Right forelimb (tissue), 1 donor: ENCODE measurements around the gene RPL18A.
A peak's percentile ranks its signal among the peaks of the same experiment; 100 is the strongest.

Experiments
- DNase-seq: peaks from one replicate; pipeline ENCODE4 v3.0.0-alpha.2; 2018

Gene RPL18A

DNA sequence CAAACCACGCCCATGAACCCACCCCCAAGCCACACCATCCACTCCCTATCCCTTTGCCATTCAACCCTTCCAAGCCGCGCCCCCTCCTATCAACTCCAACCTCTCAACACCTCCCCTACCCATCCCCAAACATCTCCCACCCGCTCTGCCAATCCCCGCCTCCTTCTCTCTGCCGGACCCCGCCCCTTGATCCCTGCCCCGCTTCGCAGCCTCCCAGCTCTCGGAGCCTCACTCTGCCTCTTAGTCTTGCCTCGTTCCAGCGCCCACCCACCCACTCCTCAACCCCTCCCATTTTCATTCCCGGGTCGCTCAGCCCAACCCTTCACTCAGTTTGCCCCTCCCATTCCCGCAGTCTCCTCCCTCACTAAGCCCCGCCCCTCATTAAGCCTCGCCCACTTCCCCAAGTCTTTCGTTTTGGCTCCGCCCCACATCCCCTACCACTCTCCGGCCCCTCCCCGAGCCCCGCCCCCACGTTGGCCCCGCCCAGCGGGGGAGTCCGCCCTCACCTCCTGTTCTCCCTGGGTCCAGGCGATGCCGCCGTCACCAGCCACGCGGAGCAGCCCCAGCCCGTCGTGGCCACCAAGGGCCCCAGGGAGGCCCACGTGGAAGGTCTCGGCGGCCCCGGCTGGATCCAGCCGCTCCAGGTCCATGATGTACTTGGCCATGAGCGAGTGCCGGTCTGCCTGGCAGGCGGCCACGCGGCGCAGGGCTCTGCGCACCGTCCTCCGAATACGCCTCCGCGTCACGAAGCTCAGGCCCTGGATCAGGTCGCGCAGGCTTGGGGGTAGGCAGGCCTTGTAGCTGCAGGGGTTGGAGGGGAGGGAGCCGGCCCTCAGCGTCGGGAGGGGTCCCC is 17.7 kb upstream of the RPL18A start:
- peak; percentile 93 for DNase-seq

DNA sequence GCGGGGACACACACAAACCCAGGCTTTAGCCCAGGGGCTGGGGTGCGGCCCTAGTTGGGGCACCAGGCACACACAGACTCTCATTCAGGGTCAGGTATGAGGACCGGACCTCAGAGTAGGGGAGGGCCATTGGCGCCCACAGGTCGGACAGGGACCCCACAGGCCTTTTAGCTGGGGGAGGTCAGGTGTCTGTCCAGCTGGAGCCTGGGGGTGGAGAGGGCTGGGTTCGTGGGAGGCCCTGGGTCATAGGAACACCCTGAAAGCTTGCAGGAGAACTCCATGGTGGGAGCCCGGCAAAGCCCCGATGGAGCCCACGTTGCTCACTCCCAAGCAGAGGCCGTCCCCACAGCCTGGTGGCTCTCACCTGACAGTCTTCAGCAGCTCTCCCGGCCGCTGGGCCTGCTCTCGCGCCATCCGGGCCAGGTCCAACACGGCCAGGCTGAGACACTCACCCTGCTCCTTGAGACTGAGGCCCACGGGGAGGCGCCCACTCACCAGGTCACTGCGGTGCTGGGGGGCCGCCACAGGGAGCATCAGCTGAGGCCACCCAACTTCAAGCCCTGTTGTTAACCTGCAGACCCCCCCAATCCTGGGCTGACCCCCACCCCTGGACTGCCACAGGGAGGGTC is 16.9 kb upstream of the RPL18A start:
- no peak for DNase-seq

- no peak for DNase-seq
These were observed 16.4 kb upstream of the RPL18A start for GRCh38 chr19:17843292-17843827.

DNA sequence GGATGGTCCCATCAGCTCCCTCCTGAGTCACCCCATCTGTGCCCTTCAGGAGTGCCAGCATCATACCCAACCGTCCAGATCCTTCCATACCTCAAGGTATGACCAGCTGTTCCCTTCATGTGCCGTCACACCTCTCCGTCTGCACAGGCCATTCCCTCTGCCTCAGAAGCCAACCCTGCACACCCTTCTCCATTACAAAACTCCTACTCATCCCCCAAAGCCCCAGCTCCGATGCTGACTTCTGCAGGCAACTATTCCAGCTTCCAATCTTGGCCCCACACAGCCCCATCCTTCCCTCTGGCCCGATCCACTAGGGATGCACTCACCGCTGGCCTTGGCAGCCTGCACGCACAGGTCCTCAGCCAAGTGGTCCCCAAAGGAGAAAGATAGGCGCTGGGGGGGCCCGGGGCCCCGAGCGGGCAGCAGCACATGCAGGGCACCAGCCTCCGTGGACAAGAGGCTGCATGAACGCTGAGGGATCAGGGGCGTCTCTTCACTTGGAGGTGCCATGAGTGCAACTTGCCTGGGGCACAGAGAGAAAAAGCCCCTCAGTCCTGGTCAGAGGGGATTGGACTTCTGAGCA is 15.7 kb upstream of the RPL18A start:
- DNase-seq, result no peak

DNA sequence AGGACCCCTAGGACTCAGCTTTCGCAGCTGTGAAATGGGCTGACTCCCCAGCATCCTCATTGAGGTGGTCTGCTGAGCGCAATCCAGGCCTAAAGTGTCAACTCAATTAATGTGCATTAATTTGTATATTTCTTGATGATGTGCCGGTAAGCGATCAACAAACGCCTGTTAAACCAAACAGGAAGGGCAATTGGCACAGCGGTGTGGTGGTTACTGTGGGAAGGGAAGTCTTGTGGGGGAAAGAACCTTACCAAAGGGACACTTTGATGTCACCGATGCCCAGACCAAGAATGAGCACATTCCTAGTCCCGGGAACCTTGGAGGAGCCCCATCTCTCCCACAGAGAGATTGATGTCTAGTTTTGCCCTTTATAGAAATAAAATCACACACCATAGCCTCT is 13.6 kb upstream of the RPL18A start:
- DNase-seq, result no peak

DNA sequence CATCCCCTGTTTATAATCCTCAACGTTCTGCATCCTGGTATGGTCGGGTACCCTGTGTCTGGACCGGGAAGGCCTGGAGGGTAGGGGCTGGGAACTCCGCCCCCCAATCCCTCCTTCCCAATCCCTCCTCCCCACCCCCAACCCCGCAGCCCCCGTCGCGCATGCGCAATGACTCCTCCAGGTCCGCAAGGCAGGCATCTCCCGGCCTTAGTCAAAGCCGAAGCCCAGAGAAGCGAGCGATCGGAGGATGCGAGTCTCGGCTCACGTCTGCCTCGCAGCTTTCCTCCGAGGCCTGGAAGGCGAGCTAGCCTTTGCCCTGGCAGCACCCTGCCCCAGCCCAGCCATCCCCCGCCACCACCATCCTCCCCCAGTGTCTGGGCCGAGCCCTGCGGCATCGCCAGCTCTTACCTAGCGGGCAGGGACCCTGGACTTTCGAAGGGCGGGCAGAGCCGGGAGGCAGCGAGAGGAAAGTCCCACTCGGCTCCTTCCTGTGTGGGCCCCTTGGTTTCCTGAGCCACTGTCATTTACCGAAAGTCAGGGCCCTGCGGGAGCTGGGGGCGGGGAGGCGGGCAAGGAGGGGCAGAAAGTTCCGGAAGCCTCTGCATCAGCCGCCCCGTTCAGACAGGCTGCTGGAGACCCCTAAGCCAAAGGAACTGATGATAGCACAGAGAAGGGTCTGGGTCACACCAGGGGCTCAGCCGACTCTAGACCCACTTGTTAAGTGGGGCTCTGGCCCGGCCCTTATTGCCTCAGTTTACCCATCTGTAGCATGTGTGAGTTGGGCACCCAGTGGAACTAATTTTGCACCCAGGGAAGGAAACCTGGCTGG is 12.0 kb upstream of the RPL18A start, which contains the start of gene JAK3:
TSS of gene JAK3 (minus strand) at position 445 of the 829 bp plus-strand sequence. CDS start 3,565 bp downstream, outside the sequence.
- peak; percentile 92 for DNase-seq

DNA sequence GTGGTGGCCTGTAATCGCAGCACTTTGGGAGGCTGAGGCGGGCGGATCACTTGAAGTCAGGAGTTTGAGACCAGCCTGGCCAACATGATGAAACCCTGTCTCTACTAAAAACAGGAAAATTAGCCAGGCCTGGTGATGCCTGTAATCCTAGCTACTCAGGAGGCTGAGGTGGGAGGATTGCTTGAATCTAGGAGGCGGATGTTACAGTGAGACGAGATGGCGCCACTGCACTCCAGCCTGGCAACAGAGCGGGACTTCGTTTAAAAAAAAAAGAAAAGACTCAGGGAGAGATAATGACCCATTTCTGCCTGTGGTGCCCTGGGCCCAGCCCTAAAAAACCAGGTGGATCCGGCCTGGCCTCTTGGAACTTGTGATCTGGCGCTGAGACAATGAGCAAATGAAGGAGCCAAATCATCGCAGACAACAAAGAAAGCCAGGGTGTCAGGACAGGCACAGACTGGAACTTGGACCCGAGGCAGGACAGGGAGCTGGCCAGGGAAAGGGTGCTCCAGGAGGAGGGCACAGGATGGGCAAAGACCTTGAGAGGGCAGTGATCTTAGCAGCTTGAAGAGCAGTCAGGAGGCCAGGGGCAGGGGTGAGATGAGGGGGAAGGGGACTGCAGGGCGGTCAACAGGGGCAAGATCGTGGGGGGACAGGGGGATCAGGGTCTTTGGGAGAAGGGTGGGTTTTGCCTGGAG is 11.0 kb upstream of the RPL18A start:
- no peak for DNase-seq

DNA sequence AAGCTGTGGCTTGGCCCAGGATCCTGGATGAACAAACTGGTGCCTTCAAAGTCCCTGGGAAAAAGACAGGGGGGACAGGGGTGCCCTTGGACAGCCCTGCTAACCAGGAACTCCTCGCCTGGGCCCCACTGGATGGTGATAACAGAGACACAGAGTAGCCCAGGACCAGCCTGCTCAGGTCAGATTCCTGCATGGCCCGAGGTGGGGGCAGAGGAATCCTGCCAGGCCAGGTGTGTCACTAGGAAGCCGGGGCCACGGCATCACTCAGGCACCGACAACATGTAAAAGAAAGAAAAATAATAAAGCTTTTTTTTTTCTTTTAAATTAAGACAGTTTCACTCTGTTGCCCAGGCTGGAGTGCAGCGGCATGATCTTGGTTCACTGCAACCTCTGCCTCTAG is 5.6 kb upstream of the RPL18A start:
- no peak for DNase-seq

GRCh38 chr19:17855280-17856152 is 4.2 kb upstream of the RPL18A start:
- DNase-seq, result peak; percentile 92

DNA sequence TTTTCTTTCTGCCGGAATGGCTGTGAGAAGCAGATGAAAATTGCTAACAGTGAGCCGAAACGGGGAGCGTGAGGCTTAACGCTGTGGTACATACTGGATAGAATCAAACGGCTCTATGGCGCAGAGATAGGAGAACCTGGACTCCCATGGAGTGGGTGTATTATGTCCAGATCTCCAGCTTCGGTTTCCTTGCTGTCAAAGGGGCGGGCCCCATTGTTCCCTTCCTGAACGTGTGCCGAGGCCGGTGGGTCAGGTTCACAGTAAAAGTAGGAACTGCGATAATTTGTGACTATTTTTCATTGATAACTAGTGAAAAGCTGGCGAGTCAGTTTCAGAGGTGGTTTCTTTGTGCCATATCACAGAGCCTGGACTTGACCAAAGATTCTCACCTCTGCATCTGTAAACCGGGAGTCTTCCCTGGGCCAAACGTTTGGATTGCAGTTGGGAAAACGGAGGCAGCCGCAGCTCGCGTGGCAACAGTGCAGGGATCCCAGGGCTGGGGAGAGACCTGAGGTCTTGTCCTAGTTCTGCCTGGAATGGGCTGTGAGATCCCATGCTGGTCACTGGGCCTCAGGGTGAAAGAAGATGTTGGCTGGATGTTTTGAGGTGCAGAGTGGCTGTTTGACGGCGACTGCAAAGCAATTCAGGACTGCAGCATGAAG is 752 bp downstream of the RPL18A start:
- DNase-seq, result no peak

- DNase-seq, result no peak
These were observed 1.3 kb downstream of the RPL18A start for GRCh38 chr19:17860993-17861360.

- DNase-seq, result no peak
These were observed 2.1 kb downstream of the RPL18A start for GRCh38 chr19:17861542-17862402.

- no peak for DNase-seq
These were observed 3.2 kb downstream of the RPL18A start for GRCh38 chr19:17862711-17863519.

- DNase-seq, result no peak
These were observed 3.9 kb downstream of the RPL18A start for GRCh38 chr19:17863520-17864182.

DNA sequence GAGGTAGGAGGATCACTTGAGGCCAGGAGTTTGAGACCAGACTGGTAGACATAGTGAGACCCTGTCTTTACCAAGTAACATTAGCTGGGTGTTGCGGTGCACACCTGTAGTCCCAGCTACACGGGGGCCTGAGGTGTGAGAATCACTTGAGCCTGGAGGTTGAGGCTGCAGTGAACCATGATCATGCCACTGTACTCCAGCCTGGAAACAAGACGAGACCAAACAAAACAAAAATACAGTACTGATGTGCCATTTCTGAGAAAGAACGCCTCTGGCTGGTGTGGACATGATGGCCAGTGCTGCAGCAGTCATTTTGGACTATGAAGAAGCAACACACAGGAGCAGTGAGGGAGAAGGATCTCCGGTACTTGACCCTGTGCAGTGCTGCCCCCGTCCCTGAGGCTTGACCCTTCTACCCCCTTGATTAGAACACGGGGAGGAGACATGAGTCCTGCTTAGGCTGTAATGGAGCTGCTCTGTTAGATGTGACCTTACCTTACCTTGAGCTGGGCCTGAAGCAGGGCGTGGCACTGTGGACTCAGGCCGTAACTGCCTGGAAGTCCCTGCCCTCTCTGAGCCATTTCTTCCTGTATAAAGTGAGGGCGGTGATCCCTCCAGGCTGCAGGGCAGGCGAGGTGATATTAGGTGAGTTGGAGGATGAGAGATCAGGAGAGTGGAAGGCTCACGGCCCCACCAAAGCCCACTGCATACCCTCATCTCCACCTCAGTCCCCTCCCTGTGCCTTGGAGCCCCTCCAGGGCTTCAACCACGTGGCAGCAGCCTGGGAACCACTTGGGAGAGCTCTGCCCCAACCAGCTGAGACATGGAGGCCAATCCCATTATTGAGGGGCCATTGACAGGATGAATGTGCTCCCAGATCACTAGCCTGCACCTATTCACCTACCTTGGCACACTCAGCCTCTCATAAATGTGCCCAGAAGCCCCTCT is 5.9 kb downstream of the RPL18A start:
- no peak for DNase-seq

- DNase-seq, result no peak
These were observed 6.7 kb downstream of the RPL18A start for GRCh38 chr19:17866312-17866963.
